Muscle of arm (tissue), 12 donors: ENCODE results near the gene SLC6A18. TPM values are rescaled to one million over a fixed set of nuclear protein-coding genes. Genes with fewer than 3 reads are reported as not detected.

Experiments
- DNase-seq: peaks from one replicate; pipeline ENCODE4 v3.0.0-alpha.2; 2013
- polyA plus RNA-seq, 12 donors: library from polyadenylated mRNA; unstranded; fragments of 120-200 nt; gene quantifications; one replicate each; pipeline ENCODE4 v1.2.1, GENCODE V29; 2013; ENCODE audit not compliant: insufficient read length in 12 of 12

The SLC6A18 gene
- polyA plus RNA-seq, 12 donors: not detected

DNA sequence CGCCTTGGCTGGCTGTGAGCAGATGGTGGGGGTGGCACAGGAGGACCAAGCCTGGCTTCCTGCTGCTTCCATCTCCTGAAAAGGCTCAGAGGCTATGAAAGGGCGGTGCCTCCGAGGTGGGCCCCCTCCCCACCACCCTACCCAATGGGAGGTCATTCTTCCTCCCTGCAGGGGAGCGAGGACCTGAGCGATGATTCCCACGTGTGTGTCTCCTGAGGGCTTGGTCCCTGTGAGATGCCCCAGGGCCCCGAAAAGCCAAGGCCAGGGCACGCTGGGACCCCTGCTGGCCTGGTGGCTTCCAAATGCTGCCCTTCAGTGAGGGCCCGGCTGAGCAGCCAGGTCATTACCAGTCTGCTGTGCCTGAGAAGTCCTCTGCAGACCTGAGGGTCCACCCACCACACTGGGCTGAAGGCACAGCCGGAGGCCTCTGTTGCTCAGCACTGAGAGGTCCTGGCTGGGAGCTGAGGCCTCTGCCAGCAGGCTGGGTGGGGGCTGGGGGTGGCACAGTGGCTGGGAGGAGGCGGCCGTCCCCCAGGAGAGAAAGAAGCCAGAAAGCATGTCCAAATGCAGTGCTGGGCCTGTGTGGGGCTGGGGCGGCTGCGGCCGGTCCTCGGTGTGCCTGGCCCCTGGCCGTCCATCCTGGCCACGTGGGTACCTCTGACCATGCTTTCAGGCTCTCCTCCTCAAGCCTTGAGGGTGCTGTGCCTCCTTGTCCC, 37.8 kb upstream of the SLC6A18 start:
- no peak for DNase-seq

DNA sequence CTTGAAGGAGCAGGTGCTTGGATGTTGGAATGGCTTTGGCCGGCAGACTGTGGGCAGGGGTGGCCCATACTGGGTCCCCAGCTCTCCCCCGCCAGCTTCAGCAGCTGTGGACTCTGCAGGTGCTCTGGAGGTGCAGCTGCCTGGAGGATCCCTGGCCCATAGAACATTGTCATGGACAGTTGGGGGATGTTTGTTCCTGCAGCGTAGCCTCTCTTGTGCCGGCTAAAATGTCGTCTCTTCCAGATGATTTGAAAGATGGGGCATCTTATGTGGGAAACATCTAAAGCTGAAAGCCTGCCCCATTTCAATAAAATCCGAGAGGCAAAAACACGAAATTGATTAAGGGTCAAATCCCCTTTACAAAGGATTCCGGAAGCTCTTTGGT, 37.2 kb upstream of the SLC6A18 start:
- DNase-seq: no peak

DNA sequence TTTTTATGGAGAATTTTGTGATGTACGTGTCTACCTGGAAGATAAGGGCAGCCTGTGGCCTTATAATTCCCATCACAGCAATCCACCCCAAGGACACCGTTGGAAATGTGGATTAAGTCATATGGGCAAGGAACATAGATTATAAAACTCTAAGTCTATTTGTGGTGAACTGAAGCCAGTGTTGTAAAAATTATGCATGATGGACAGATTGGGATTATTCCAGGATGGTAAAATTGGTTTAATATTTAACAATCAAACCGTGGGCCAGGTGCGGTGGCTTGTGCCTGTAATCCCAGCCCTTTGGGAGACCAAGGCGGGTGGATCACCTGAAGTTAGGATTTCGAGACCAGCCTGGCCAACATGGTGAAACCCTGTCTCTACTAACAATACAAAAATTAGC, 36.7 kb upstream of the SLC6A18 start:
- no peak for DNase-seq

DNA sequence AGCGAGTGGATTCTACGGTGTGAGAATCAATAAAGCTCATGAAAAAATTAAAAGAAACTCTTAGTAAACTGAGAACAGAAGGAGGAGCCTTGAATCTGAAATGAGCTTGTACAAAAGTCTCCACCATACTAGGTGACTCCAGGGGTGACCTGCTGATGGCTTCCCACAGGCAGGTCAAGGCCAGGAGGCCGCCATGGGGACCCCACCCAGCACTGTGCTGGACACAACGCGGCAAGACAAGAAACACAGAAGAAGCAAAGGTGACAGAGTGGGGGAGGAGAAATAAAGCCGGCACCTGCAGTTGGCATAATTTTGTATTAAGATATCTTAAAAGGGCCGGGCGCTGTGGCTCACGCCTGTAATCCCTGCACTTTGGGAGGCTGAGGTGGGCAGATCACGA, 35.9 kb upstream of the SLC6A18 start:
- DNase-seq: no peak

DNA sequence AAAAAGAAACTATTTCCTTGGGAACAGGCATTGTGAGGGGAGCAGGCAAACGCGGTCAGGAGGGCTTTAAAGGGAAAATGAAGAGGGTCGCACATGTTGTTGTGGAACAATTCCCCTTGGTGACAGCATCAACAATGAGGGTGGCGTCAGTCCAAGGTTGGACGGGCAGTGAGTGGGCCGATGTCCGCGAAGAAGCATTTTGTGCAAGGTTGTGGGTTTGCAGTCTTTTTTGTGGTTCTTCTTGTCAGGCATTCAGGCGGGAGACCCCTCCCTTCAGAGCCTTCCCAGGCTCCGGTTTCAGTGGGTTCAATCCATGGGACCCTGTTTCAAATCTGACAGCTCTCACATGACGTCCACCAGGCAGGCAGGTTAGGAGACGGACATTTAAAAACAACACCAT, 34.9 kb upstream of the SLC6A18 start:
- DNase-seq: no peak

DNA sequence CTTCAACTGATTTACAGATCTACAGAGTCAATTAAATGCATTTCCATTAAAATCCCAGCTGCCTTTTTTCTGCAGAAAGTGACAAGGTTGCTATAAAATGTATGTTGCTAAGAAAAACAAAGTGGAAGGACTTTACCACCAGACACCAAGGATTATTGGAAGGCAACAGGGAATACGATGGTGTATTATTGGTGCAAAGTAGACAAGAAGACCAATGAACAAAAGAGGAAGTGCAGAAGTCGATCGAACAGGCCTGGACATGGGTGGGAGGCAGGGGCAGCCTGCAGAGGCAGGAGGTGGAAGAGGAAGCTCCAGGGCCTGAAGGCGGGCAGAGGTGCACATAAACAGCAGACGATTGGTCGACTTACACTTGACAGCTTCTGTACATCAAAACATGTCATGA, 34.3 kb upstream of the SLC6A18 start:
- no peak for DNase-seq

DNA sequence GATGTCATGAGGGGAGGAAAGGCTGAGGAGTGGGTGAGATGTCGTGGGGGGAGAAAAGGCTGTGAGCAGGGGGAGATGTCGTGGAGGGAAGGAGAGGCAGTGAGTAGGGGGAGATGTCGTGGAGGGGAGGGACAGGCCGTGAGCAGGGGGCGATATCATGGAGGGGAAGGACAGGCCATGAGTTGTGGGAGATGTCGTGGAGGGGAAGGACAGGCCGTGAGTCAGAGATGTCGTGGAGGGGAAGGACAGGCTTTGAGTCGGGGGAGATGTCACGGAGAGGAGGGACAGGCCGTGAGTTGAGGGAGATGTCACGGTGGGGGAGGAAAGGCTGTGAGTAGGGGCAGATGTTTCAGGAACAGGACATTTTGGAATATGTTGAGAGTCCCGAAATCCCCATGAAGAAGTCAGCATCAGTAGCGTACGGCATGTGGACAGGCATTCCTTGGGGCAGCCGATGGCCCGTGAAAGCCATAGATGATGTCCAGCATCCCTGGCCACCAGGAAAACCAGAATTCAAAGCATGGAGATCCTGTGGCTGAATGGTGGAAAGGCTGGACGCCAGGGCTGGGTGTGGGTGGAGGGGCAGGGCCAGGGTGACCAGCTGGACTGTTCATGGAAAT, 32.1 kb upstream of the SLC6A18 start:
- DNase-seq: no peak

DNA sequence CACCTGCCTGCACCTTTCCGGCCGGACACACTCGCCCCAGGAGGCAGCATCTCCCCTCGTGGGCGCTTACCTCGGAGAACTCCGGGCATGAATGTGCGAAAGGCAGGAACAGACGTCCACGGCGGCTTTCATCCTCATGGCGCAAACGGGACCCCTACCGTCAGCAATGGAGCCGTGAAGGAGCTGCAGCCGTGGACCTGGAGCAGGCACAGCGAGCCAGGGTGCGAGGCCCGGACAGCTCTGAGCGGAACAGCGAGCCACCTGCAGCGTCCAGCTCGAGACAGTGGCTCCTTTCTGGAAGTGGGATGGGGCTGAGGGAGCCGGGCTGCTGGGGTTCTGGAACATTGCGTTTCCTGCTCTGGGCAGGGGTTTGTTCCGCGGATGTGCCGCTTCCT, 31.6 kb upstream of the SLC6A18 start:
- DNase-seq: no peak

DNA sequence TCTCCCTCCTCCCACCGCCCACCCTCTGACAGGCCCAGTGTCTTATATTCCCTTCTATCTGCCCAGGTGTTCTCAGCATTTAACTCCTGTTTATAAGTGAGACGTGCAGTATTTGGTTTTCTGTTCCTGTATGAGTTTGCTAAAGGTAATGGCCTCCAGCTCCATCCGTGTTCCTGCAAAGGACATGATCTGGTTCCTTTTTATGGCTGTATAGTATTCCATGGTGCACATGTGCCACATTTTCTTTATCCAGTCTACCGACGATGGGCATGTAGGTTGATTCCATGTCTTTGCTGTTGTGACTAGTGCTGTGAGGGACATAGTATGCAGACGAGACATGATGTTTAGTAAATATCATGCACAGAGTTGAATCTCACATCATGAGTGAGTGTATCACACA, 30.8 kb upstream of the SLC6A18 start:
- no peak for DNase-seq

DNA sequence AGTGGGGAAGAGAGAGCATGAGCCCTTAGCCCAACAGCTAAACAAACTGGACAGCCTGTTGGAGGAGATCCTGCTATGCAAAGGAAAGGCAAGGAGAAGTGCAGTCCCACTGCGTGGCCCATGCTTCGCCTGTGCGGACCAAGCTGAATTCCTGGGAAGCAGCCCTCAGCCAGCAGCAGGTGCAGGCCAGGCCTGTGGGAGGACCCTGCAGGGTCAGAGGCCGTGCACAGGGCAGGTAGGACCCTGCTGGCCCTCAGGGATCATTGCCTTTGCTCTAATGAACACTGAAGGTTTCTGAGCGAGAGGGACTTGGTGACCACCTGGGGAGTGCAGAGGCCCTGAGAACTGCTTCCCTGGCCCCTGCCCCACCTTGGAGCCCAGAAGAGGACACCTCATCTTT, 29.7 kb upstream of the SLC6A18 start:
- no peak for DNase-seq

DNA sequence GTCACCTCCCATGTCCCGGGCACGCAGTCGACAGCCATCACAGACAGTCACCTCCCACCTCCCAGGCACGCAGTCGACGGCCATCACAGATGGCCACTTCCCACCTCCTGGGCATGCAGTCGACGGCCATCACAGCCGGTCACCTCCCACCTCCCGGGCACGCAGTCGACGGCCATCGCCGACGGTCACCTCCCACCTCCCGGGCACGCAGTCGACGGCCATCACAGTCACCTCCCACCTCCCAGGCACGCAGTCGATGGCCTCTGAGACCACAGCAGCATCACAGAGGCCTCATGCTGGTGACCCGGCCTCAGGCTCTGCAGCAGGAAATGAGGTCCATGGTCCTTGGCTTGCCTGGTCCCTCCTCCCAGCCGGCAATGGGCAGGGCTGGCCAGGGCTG, 29.3 kb upstream of the SLC6A18 start:
- no peak for DNase-seq

DNA sequence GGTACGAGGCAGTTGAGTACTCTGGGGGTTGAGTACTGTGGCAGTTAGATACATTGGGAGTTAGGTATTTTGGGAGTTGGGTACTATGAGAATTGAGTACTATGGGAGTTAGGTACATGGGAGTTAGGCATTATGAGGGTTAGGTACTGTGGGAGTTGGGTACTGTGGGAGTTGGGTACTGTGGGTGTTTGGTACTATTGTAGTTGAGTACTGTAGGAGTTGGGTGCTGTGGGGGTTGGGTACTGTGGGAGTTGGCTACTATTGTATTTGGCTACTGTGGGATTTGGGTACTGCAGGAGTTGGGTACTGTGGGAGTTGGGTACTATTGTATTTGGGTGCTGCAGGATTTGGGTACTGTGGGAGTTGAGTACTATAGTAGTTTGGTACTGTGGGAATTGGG, 28.6 kb upstream of the SLC6A18 start:
- DNase-seq: no peak

DNA sequence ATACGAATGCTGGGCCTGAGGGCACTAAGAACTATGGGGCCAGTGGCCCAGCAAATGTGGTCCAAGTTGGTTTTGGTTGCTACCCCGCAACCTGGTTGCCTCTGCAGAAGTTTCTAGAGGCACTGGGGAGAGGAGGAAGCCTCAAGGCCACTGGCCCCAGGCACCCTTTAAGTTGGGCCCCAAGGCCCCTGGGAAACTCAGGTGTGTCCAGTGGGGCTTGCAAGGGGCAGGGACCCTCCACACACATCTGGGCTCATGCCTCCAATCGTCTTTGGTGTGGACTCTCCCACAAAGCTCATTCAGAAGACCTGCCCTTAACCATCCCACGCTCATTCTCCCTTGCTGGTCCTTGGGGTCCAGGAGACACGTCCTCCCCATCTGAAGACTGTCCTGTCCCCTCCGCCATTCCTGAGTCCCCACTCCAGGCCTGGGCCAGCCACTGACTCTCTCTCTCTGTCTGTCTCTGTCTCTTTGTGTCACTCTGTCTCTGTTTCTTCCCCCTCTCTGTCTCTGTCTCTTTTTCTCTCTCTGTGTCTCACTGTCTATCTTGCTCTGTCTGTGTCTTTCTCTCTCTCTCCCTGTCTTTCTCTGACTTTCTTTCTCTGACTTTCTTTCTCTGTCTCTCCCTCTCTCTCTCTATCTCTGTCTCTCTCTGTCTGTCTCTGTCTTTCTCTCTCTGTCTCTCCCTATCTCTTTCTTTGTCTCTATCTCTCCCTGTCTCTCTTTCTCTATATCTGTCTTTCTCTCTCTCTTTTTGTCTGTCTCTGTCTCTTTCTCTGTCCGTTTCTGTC, 27.1 kb upstream of the SLC6A18 start:
- DNase-seq: no peak

DNA sequence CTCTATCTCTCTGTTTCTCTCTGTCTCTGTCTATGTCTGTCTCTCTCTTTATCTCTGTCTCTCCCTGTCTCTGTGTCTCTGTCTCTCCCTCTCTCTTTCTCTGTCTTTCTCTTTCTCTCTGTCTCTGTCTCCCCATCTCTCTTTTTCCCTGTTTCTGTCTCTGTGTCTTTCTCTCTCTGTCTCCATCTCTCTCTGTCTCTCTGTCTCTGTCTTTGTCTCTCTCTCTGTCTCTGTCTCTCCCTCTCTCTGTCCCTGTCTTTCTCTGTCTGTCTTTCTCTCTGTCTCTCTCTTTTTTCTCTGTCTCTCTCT, 25.9 kb upstream of the SLC6A18 start:
- DNase-seq: no peak

DNA sequence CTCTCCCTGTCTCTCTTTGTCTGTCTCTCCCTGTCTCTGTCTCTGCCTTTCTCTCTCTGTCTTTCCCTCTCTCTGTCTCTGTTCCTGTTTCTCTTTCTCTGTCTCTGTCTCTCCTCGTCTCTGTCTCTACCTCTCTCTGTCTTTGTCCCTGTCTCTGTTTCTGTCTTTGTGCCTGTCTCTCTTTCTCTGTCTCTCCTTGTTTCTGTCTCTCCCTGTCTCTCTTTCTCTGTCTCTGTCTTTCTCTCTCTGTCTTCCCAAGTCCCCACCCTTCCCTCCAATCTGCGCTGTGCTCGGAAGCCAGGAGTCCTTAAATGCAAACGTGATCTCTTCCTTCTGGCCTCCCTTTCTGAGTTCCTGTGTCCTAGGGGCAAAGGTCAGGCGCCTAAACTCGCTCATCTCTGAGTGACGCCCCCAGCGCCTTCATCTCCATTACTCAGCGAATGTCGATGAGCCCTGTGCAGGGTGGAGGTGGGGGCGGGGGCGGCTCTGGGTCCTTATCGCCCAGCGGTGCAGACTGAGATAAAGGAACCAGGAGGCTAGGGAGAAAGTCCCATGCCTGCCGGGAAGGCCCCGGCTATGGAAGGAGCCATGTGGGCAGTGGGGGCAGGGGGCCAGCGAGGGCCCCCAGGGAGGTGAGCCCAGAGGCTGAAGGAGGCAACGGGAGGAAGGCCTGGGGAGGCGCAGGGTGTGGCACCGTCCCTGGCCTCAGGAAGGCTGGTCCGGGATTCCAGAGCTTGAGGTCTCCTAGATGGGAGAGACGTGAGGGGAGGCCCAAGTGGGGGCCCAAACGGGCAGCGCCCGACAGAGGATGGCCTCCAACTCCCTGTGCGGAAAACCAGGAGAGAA, 25.3 kb upstream of the SLC6A18 start:
- no peak for DNase-seq

DNA sequence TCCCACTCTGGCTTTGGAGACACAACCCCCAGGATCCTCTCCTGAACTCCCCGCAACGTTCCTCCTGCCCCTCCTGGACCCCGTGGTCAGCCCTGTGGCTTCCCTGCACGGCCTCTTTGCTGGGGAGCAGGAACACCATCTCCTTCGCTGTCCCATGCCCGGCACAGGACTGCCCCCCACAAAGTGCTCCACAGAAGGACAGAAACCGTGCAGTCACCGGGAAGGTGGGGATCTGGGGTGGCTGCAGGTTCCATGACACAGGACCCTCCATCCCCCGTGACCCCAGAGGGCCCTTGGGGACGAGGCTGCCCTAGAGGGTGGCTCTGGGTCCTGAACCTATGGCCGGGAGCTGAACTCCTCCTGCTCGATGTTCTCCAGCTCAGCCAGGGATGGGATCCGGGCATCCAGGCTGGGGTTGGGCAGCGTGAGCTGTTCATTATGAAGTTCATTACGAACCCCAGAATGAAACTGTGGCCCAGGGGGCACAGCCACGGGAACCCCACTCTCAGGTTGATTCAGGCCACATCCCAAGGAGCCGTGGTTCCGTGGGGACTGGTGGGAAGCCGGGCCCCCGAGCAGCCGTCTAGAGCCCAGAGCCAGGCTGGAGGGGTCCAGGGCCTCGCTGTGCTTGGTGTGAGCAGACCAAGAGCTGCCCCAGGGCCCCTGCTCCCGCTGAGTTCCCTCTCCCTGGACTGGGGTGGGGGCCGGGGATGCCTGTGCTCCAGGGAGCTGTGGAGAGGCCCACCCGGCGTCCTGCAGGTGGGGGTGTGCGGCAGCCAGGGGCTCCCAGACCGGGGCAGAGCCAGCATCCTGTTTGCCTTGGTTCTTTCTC, 24.5 kb upstream of the SLC6A18 start:
- no peak for DNase-seq

DNA sequence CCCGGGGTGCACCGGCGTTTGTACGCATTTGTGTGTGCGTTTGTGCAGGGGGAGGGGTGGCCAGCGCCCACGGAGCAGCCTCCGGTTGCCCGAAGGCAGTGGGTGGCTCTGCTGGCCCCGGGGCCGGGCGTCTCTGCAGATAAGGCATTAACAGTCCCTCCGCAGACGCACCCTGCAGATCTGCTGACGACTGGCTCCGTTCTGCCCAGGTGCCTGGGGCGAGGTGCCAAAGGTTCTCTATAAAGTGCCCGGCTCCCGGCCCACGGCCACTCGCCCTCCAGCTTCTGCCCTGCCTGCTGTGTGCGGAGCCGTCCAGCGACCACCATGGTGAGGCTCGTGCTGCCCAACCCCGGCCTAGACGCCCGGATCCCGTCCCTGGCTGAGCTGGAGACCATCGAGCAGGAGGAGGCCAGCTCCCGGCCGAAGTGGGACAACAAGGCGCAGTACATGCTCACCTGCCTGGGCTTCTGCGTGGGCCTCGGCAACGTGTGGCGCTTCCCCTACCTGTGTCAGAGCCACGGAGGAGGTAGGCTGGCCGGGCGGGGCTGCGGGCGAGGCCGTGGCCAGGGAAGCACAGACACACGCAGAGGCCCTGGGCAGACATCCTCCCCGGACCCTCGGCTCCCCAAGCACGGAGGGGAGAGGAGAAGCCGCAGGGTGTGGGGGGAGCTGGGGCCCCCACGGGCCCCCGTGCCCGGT, 23.7 kb upstream of the SLC6A18 start, which contains the start of gene SLC6A19:
TSS of gene SLC6A19 (plus strand) at position 269 of the 699 bp plus-strand sequence. CDS start at position 325, 56 bp downstream.
- no peak for DNase-seq

DNA sequence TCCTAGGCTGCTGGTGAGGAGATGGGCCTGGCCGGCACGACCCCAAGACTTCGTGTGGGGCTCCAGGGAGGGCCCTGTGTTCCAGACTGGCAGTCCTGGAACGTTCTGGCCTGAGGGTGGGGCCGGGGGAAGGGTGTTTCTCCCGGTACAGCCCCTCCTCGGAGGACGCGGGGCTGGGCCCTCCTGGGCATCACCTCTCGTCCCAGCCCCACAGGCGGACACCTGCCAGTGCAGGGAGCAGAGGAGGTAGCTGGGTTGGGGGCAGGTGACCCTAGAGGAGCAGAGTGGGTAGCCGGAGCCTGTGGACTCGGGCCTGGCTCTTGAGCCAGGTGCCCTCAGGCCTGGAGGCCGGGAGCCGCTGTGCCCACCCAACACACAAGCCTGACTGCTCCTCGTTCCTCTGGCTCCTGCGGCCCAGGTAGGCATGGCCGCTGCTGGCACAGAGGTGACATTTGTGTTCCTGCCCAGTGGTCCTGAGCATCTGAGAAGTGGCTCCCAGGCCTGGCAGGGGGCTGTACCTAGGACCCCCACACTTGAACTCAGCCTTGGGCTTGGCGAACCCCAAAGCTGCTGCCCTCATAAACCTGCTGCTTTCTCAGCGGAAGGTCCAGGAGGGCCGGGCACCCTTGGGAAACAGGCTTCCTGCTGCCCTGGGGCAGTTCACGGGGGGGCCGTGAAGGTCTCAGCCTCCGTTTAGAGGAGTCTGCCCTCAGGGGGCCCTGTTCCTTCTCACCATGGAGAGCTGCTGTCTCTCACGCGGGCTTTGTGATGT, 23.0 kb upstream of the SLC6A18 start:
- DNase-seq: no peak

DNA sequence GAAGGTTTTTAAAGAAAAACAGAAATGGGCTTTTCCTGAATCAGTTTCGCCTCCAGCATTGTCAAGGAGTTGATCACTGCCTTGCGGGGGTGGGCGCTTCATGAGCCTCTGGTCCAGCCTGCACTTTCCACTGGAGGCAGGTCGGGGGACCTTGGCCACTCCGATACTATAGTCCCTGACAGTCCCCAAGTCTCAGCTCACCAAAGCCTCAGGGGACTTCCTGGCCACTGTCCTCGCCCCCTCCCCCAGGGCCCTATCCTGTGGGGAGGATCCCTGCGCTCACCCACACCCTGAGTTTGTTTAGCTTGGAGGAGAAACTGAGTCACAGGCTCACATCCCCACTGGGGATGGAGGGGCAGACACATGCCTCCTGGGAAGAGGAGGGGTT, 22.4 kb upstream of the SLC6A18 start:
- no peak for DNase-seq
